Measurements from ENCODE around the gene STATH.

The STATH gene

GRCh38 chr4:69995526-69996016, at the start of gene STATH:
Gene STATH, plus strand, starts transcription at chr4:69995966. Its CDS starts 2,472 bp downstream, at chr4:69998438.
- Histone ChIP-seq H3K27me3 (ENCODE audit: control insufficient read depth, insufficient read depth, low read length) (no peaks in the 10 kb centered on the region), H3K9ac (no peak within 1 kb of the TSS), H2AFZ (no peak within 1 kb of the TSS), H3K27ac (no peak within 1 kb of the TSS), H3K79me2 (no peaks in the 10 kb centered on the region), H3K4me2 (ENCODE audit: low read length) (no peak within 1 kb of the TSS), H3K9me3 (ENCODE audit: control insufficient read depth, low read length) (no peaks in the 10 kb centered on the region), H3K36me3 (ENCODE audit: control insufficient read depth, insufficient read depth, low read length) (no peaks in the 10 kb centered on the region), H3K4me3 (ENCODE audit: low read depth, low read length) (no peak within 1 kb of the TSS), H3K4me1 (no peaks in the 10 kb centered on the region)
- TF ChIP-seq CTCF (IDR thresholded peaks at IDR 0.05): no peak

- Histone ChIP-seq H3K9ac (no peak overlapping the region), H3K9me3 (ENCODE audit: control insufficient read depth, low read length) (no peaks in the 10 kb centered on the region), H3K36me3 (ENCODE audit: control insufficient read depth, insufficient read depth, low read length) (no peaks in the 10 kb centered on the region), H3K27me3 (ENCODE audit: control insufficient read depth, insufficient read depth, low read length) (no peaks in the 10 kb centered on the region), H3K4me2 (ENCODE audit: low read length) (no peak overlapping the region), H3K79me2 (no peaks in the 10 kb centered on the region), H2AFZ (no peak overlapping the region), H3K4me3 (ENCODE audit: low read depth, low read length) (no peak overlapping the region), H3K27ac (no peak overlapping the region), H3K4me1 (no peaks in the 10 kb centered on the region)
- TF ChIP-seq CTCF (IDR thresholded peaks at IDR 0.05): no peak
Measured at GRCh38 chr4:69951602-69952001, 44.2 kb upstream of the STATH start.

GRCh38 chr4:69957209-69957608, 38.6 kb upstream of the STATH start:
- no peaks in the 10 kb centered on the region for H3K79me2 ChIP-seq
- H3K36me3 ChIP-seq (ENCODE audit: control insufficient read depth, insufficient read depth, low read length): no peaks in the 10 kb centered on the region
- no peak overlapping the region for H3K4me2 ChIP-seq (ENCODE audit: low read length)
- H3K27ac ChIP-seq: no peak overlapping the region
- H3K27me3 ChIP-seq (ENCODE audit: control insufficient read depth, insufficient read depth, low read length): no peaks in the 10 kb centered on the region
- H3K9me3 ChIP-seq (ENCODE audit: control insufficient read depth, low read length): no peaks in the 10 kb centered on the region
- no peak overlapping the region for H3K9ac ChIP-seq
- TF ChIP-seq CTCF (IDR thresholded peaks at IDR 0.05): no peak
- H2AFZ ChIP-seq: no peak overlapping the region
- no peaks in the 10 kb centered on the region for H3K4me1 ChIP-seq
- no peak overlapping the region for H3K4me3 ChIP-seq (ENCODE audit: low read depth, low read length)

- Histone ChIP-seq H3K9ac (no peak within 1 kb of the TSS), H3K9me3 (ENCODE audit: control insufficient read depth, low read length) (no peaks in the 10 kb centered on the region), H3K36me3 (ENCODE audit: control insufficient read depth, insufficient read depth, low read length) (no peaks in the 10 kb centered on the region), H3K4me1 (no peaks in the 10 kb centered on the region), H3K27ac (no peak within 1 kb of the TSS), H3K4me2 (ENCODE audit: low read length) (no peak within 1 kb of the TSS), H3K79me2 (no peaks in the 10 kb centered on the region), H3K4me3 (ENCODE audit: low read depth, low read length) (no peak within 1 kb of the TSS), H3K27me3 (ENCODE audit: control insufficient read depth, insufficient read depth, low read length) (no peaks in the 10 kb centered on the region), H2AFZ (no peak within 1 kb of the TSS)
- TF ChIP-seq CTCF (IDR thresholded peaks at IDR 0.05): no peak
Measured at GRCh38 chr4:69965628-69966027, 30.1 kb upstream of the STATH start, which contains the start of gene CSN2. Gene CSN2, minus strand, starts transcription at chr4:69965728. Its CDS starts 4,733 bp downstream, at chr4:69960995.

GRCh38 chr4:69970071-69970470, 25.7 kb upstream of the STATH start:
- H3K9ac ChIP-seq: no peak overlapping the region
- no peak overlapping the region for H3K4me3 ChIP-seq (ENCODE audit: low read depth, low read length)
- H3K79me2 ChIP-seq: no peaks in the 10 kb centered on the region
- H3K36me3 ChIP-seq (ENCODE audit: control insufficient read depth, insufficient read depth, low read length): no peaks in the 10 kb centered on the region
- H3K27ac ChIP-seq: no peak overlapping the region
- no peak overlapping the region for H2AFZ ChIP-seq
- H3K4me2 ChIP-seq (ENCODE audit: low read length): no peak overlapping the region
- no peaks in the 10 kb centered on the region for H3K4me1 ChIP-seq
- no peaks in the 10 kb centered on the region for H3K27me3 ChIP-seq (ENCODE audit: control insufficient read depth, insufficient read depth, low read length)
- no peaks in the 10 kb centered on the region for H3K9me3 ChIP-seq (ENCODE audit: control insufficient read depth, low read length)
- TF ChIP-seq CTCF (IDR thresholded peaks at IDR 0.05): no peak
